Measurements from ENCODE around the gene ARHGEF11. TPM values are rescaled to one million over a fixed set of nuclear protein-coding genes. Genes with fewer than 3 reads are reported as not detected.

ARHGEF11 gene
- total and polyA plus RNA-seq, 2 of the 4 experiments (the other 2 are of a cell fraction): 16.8 to 17.2 TPM

- H3K56ac ChIP-seq (ENCODE audit: extremely low read depth, insufficient read depth, low read length): no peak overlapping the region
- peaks cover 15% of the 10 kb centered on the region for H3K27me3 ChIP-seq (ENCODE audit: control insufficient read depth, insufficient read depth, low read length)
- ATAC-seq (ENCODE audit: low read depth) (no peak), DNase-seq (no peak)
- no peak overlapping the region for H3K4me3 ChIP-seq (ENCODE audit: insufficient read depth, low read depth, low read length)
- H3K27ac ChIP-seq (ENCODE audit: insufficient read depth, low read length): no peak overlapping the region
- no peak overlapping the region for H3K14ac ChIP-seq (replicated peaks; ENCODE audit: low read depth, low read length)
- no peak overlapping the region for H2BK20ac ChIP-seq (ENCODE audit: low read depth, low read length)
- no peak overlapping the region for H3K23ac ChIP-seq (ENCODE audit: low read depth, low read length)
- ChIA-PET CTCF (no interaction called here), POLR2A (ENCODE audit: unreplicated experiment) (no interaction called here)
- in situ Hi-C loops (cut with MboI; ENCODE audit: low sequenced_read_pairs): no loop called here
- no peaks in the 10 kb centered on the region for H3K79me1 ChIP-seq (ENCODE audit: low read depth in 1 of 2, low read length in 2 of 2)
- no peak for TF ChIP-seq MXI1 (IDR thresholded peaks at IDR 0.05; ENCODE audit: borderline replicate concordance, low read depth, low read length)
- TF ChIP-seq MAFK (IDR thresholded peaks at IDR 0.05; ENCODE audit: low read depth, low read length): no peak
- no peak overlapping the region for H3K4ac ChIP-seq (ENCODE audit: low read depth, low read length)
- no peak overlapping the region for H4K8ac ChIP-seq (ENCODE audit: low read depth in 2 of 2, low read length in 2 of 2)
- BruUV-seq (replicated peaks): no TSS peak
- no peak overlapping the region for H3K18ac ChIP-seq (ENCODE audit: low read depth, low read length)
- no peak overlapping the region for H3K9ac ChIP-seq (ENCODE audit: low read depth, low read length)
- intact Hi-C loops (cut with micrococcal nuclease): no loop called here
- no peak overlapping the region for H4K5ac ChIP-seq (ENCODE audit: low read depth, low read length)
- H3K9me1 ChIP-seq (ENCODE audit: insufficient read depth, low read length): no peaks in the 10 kb centered on the region
- H4K91ac ChIP-seq (ENCODE audit: insufficient read depth, low read depth, low read length): no peak overlapping the region
- no peaks in the 10 kb centered on the region; the same call in 1 of the 2 replicates for H3K4me1 ChIP-seq (ENCODE audit: control insufficient read depth, insufficient read depth, low read length)
- H2AK9ac ChIP-seq (replicated peaks; ENCODE audit: low read depth, low read length, poor library complexity): no peak overlapping the region
- no peak overlapping the region for H2BK120ac ChIP-seq (ENCODE audit: low read depth, low read length)
- H3K36me3 ChIP-seq (ENCODE audit: control insufficient read depth, insufficient read depth, low read length): no peaks in the 10 kb centered on the region
- no peak overlapping the region for H2BK15ac ChIP-seq (ENCODE audit: low read depth, low read length)
- H2AFZ ChIP-seq (replicated peaks; ENCODE audit: low read length, poor library complexity): no peak overlapping the region
- dilution Hi-C loops (cut with HindIII; ENCODE audit: low sequenced_read_pairs, unreplicated experiment): no loop called here
- no CpG with 5 or more reads among the region's 2 CpGs for WGBS, 2 experiments (ENCODE audit: extremely low coverage in 2 of 2, insufficient read length in 1 of 2)
- H2BK5ac ChIP-seq (ENCODE audit: low read depth, low read length, poor library complexity, severe bottlenecking): no peak overlapping the region
- no peak overlapping the region for H2AK5ac ChIP-seq (ENCODE audit: low read depth, low read length)
- no peaks in the 10 kb centered on the region for H4K20me1 ChIP-seq (ENCODE audit: insufficient read depth, low read length)
- 0 out of 2 replicates have a peak, but pooled peaks cover 2% of the 10 kb centered on the region for H3K9me3 ChIP-seq (ENCODE audit: control insufficient read depth, insufficient read depth, low read length)
- no peak overlapping the region for H3K4me2 ChIP-seq (ENCODE audit: low read depth, low read length)
Measured at GRCh38 chr1:157050836-157051235, 5.3 kb upstream of the ARHGEF11 start.

Data from IMR-90 (cell line).